ENCODE data around the gene CDC5L. TPM values are rescaled to one million over a fixed set of nuclear protein-coding genes. Genes with fewer than 3 reads are reported as not detected.

Gene CDC5L
- polyA plus RNA-seq, 3 donors: 35.3 to 47.1 (median 39.3) TPM

DNA sequence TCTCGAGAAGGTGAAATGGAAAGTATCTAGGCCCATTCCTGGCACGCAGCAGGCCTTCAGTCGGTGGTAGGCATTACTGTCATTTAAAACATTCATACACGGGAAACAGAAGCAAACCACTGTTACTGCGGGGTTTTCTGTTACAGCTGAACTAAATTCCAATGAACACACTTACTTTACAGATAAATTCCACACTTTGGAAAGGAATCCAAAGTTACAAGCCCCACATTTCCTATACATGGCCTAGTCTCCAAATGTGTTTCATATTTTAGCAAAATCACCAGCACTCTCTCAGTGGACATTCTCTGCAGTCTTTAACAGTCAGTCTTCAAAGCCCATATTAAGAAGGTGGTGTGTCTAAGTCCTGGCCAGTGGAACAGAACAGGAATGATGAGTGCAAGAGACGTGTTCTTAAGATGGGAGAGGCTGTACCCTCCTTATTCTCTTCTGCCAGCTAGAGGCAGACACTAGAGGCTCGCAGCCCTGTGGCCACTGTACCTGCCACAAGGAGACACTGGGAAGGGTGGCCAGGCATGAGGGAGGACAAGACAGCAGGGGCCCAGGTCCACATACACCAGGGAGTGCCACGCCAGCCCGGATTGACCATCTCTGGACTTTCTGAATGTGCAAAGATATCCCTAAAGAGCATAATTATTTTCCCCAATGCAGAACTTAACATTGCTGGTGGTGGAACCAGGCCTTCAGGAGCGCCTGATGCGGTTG, 76.4 kb downstream of the CDC5L start:
- DNase-seq (ENCODE audit: extremely low read depth in 1 of 11, low read depth in 9 of 11, low spot score in 4 of 11): no peak

DNA sequence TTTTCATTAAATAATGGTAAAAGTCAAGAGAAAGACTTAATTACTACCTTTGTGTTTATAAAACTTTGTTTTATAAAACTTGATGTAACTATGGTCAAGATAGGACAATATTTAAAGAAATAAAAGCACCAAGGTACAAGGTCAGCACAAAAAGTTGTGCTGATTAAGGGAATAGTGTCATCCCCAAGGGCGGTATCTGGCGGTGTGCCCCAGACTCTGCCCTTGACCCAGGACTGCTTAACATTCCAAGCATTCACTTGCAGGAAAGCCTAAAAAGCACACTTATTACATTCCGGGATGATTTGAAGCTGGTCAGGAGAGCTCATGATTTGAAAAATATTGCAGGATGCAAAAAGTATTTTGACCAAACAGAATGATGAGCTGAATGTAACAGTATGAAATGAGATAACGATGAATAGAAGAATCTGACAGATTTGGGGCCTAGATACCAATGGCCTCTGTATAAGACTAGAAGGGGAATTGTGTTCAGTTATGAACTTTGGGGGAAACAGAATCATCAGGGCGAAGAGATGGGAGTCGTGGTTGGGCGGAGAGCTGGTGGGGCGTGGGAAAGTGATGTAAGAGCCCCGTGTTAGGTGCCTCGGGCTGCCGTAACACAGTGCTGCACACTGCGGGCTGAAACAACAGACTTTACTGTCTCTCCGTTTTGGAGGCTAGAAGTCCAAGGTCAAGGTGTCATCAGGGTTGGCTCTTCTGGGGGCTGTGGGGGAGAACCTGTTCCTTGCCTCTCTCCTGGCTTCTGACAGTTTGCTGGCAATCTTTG, 77.2 kb downstream of the CDC5L start:
- DNase-seq (ENCODE audit: extremely low read depth in 1 of 11, low read depth in 9 of 11, low spot score in 4 of 11): no peak

DNA sequence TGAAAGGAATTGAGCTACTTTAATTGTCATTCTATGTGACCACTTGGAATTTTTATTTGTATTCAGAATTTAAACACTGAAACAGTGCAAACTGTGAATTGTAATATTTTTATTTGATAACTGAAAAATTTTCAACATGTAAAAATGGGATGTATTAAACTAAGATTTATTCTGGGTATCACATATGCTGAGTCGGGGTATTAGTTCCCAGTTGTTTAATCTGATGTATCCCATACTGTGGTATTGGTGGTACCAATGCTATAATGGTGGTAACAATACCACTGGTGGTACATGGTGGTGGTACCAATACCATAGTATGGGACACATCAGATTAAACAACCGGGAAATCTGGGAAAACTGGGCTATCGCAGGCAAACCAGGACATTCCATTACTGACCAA, 79.4 kb downstream of the CDC5L start:
- no peak for DNase-seq (ENCODE audit: extremely low read depth in 1 of 11, low read depth in 9 of 11, low spot score in 4 of 11)

DNA sequence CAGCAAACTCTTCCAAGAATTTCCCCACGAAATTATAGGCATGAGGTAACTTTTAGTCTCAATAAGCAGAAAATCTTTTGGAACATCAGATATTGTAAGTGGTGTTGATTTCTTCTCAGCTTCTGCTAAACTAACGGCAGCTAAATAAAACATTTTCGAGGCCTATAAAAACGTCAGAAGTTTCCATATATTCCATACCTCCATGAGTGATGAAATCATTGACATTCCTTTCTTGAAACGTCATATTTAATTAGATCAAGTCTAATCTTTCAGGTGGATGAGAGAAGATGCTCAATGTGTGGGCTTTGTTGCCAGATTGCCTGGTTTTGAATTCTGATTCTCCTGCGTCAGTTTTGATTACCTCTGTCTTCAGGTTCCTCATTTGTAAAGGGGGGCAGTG, 81.3 kb downstream of the CDC5L start:
- DNase-seq (ENCODE audit: extremely low read depth in 1 of 11, low read depth in 9 of 11, low spot score in 4 of 11): no peak

DNA sequence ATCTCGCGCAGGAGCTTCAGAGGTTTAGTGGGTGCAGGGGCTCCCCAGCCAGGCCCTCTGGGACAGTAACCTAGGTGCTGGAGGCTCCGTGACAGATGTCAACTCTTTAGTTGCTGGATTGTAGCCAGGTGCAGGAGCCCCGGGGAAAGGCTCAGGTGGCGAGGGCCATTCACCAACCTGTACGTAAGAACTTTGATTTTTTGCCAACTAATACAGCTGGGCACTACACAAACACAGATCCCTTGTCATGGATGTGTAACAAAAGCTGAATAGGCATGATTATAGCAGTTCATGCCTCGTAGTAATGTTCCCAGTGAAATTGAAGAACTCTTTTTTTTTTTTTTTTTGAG, 82.6 kb downstream of the CDC5L start:
- no peak for DNase-seq (ENCODE audit: extremely low read depth in 1 of 11, low read depth in 9 of 11, low spot score in 4 of 11)

- no peak for DNase-seq (ENCODE audit: extremely low read depth in 1 of 11, low read depth in 9 of 11, low spot score in 4 of 11)
Measured at GRCh38 chr6:44470746-44471145, 83.2 kb downstream of the CDC5L start.

GRCh38 chr6:44471271-44471981, 83.9 kb downstream of the CDC5L start:
- no peak for DNase-seq (ENCODE audit: extremely low read depth in 1 of 11, low read depth in 9 of 11, low spot score in 4 of 11)

GRCh38 chr6:44472250-44472945, 84.9 kb downstream of the CDC5L start:
- no peak for DNase-seq (ENCODE audit: extremely low read depth in 1 of 11, low read depth in 9 of 11, low spot score in 4 of 11)

DNA sequence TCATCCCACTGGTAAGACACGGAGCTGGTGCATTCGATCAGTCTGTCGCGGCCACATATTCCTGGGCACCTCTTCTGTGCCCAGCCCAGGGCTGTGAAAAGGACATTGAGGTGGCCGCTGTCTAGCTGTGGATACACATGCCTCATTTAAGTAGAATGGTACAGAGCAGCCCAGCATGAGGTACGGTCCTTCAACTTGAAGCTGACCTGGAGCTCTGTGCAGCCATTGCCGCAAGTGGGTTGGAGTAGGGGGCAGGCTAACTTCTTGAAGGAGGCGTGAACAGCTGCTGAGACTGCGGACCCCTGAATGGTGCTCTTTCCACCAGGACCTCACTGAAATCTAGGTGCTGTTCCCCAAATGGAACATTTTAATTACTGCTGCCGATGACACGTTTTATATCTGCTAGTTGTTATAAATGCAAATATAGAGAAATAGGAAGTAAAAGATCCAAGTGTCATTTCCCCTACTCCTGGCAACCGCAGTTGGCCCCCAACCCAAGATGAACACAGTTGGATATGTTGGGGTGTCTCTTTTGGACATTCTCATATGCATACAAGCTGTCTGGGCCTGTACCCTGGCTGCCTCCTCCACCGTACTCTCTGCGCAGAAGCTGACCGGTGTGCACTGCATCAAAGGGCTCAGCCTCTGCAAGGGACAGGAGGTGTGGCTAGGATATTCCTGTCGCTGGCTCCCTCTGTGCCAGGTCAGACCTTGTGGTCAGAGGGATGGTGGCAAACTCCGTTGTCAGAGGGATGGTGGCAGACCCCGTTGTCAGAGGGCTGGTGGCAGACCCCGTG, 86.1 kb downstream of the CDC5L start:
- no peak for DNase-seq (ENCODE audit: extremely low read depth in 1 of 11, low read depth in 9 of 11, low spot score in 4 of 11)

GRCh38 chr6:44474190-44474631, 86.7 kb downstream of the CDC5L start:
- DNase-seq (ENCODE audit: extremely low read depth in 1 of 11, low read depth in 9 of 11, low spot score in 4 of 11): no peak

DNA sequence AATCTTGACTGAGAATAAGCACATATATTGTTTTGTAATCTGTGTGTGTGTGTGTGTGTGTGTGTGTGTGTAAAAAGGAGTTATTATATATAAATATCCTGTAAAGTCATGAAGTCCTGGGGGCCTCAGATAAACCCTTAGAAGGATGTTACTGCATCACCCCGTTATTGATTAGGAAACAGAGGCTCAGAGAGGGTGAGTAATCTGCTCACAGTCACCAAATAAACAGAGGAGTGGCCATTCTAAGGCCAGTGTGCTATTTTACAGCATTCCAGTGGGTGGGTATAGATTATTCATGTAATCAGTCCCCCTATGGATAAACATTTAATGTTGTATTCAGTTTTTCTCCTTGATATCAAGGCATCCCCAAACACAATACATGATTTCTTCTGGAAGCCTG, 87.1 kb downstream of the CDC5L start:
- DNase-seq (ENCODE audit: extremely low read depth in 1 of 11, low read depth in 9 of 11, low spot score in 4 of 11): no peak

GRCh38 chr6:44475417-44475778, 87.9 kb downstream of the CDC5L start:
- no peak for DNase-seq (ENCODE audit: extremely low read depth in 1 of 11, low read depth in 9 of 11, low spot score in 4 of 11)

- peak; percentile 72 to 80 (median 78) for DNase-seq (ENCODE audit: extremely low read depth in 1 of 11, low read depth in 9 of 11, low spot score in 4 of 11)
Measured at GRCh38 chr6:44475779-44476434, 88.4 kb downstream of the CDC5L start.

GRCh38 chr6:44476849-44477248, 89.3 kb downstream of the CDC5L start:
- DNase-seq (ENCODE audit: extremely low read depth in 1 of 11, low read depth in 9 of 11, low spot score in 4 of 11): no peak

GRCh38 chr6:44477293-44477894, 89.9 kb downstream of the CDC5L start:
- DNase-seq (ENCODE audit: extremely low read depth in 1 of 11, low read depth in 9 of 11, low spot score in 4 of 11): no peak

- DNase-seq (ENCODE audit: extremely low read depth in 1 of 11, low read depth in 9 of 11, low spot score in 4 of 11): no peak
Measured at GRCh38 chr6:44478158-44478557, 90.7 kb downstream of the CDC5L start.

GRCh38 chr6:44478591-44479254, 91.2 kb downstream of the CDC5L start:
- DNase-seq (ENCODE audit: extremely low read depth in 1 of 11, low read depth in 9 of 11, low spot score in 4 of 11): no peak
